Measurements from ENCODE around the gene PDILT.

- no peak for TF ChIP-seq CTCF (IDR thresholded peaks at IDR 0.05)
- TF ChIP-seq POLR2A (IDR thresholded peaks at IDR 0.05) = no peak
Observed at GRCh38 chr16:20380782-20381181, 23.8 kb downstream of the PDILT start.

Data from body of pancreas (tissue), 4 donors.